ENCODE results near the gene RERE.

DNA sequence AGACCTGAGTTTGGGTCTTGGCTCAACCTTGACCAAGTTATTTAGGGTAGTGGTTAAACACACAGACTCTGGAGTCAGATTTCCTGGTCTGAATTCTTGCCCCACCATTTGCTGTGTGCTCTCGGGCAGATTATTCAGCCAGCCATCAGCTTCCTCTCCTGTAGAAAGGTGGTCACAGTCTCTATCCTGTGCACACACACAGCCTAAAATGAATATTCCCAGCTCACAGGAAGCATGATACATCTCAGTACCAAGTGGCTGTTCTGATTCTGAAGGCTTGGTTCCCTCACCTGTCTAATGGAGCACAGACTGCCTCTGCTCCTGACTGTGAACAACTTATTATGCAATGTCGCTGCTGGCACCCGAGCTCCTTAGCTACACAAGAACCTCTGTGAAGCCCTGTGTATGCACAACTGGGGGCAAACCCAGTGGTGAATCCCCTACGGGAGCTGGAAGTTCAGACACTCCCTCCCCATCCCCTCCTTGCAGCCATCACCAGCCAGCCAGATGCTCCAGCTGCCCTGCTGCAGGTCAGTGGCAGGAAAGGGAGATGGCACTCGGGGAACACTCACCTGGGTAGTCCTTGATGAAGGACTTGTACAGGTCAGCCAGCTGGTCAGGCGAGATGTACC, 47.4 kb upstream of the RERE start:
- TF ChIP-seq CTCF (IDR thresholded peaks at IDR 0.05) (no peak), POLR2A (IDR thresholded peaks at IDR 0.05) (no peak)

Measured in heart left ventricle (tissue), 13 donors.